Naive thymus-derived CD4-positive, alpha-beta T cell (primary cell): Measurements from ENCODE around the gene MPPE1. TPM values are rescaled to one million over a fixed set of nuclear protein-coding genes. Genes with fewer than 3 reads are reported as not detected.
"Not testable (repeated sequence)": the region's sequence is repeated elsewhere in the genome, so short reads cannot be mapped to it uniquely, and the experiment has no call there.

Source experiments
- ATAC-seq: fragments of 150-1000 bp; cut with Tn5 transposase; 2 replicates; pipeline ENCODE4 v1.10.0; 2021; ENCODE audit warnings: mild to moderate bottlenecking, moderate library complexity
- CTCF ChIA-PET: fragments of 350-600 bp; sonication (Branson Sonifier 250); formaldehyde crosslinking; loops from one replicate; lab custom pipeline; 2021; ENCODE audit warnings: antibody characterized with exemption; lab: Charles Lee
- POLR2A ChIA-PET: fragments of 350-600 bp; sonication (Branson Sonifier 250); formaldehyde crosslinking; loops from one replicate; lab custom pipeline; 2021; ENCODE audit warnings: antibody characterized with exemption, inconsistent platforms; lab: Charles Lee
- DNase-seq, 9 donors: peaks; one replicate each; pipeline versions ENCODE4 v3.0.0 to v3.0.0-alpha.2; 2020 to 2022; ENCODE audit warnings: mixed read lengths in 1 of 9
- H3K27ac ChIP-seq: one replicate; pipeline ENCODE4 v1.7.0; 2013; ENCODE audit warnings: mild to moderate bottlenecking, low read depth, low read length, moderate library complexity
- H3K27me3 ChIP-seq, 2 donors: one replicate each; pipeline ENCODE4 v1.7.0; 2013; ENCODE audit warnings: low read length in 2 of 2, mild to moderate bottlenecking in 2 of 2, moderate library complexity in 2 of 2; ENCODE audit not compliant: control insufficient read depth in 2 of 2, insufficient read depth in 2 of 2
- H3K36me3 ChIP-seq, 3 experiments: 1 replicate in 2 of 3; 2 replicates in 1 of 3; pipeline ENCODE4 v1.7.0; 2013; ENCODE audit warnings: low read length in 3 of 3, mild to moderate bottlenecking in 3 of 3, moderate library complexity in 1 of 3; ENCODE audit not compliant: insufficient read depth in 3 of 3, control insufficient read depth in 2 of 3
- H3K4me1 ChIP-seq, 2 donors: one replicate each; pipeline ENCODE4 v1.7.0; 2013; ENCODE audit warnings: low read length in 2 of 2, mild to moderate bottlenecking in 2 of 2, moderate library complexity in 1 of 2; ENCODE audit not compliant: control insufficient read depth in 2 of 2, insufficient read depth in 2 of 2
- H3K4me3 ChIP-seq: 2 replicates; pipeline ENCODE4 v1.7.0; 2013; ENCODE audit warnings: mild to moderate bottlenecking, low read length
- H3K9me3 ChIP-seq, 3 experiments: 1 replicate in 2 of 3; 2 replicates in 1 of 3; pipeline ENCODE4 v1.7.0; 2013; ENCODE audit warnings: low read length in 3 of 3; ENCODE audit not compliant: control insufficient read depth in 2 of 3
- H3K27ac Mint-ChIP-seq, 9 donors: one replicate each; pipeline ENCODE4 v1.8.0; 2020 to 2022; ENCODE audit warnings: mixed read lengths in 9 of 9, mild to moderate bottlenecking in 8 of 9, moderate library complexity in 5 of 9, inconsistent platforms in 2 of 9
- H3K27me3 Mint-ChIP-seq, 5 donors: one replicate each; pipeline ENCODE4 v1.8.0; 2021 to 2022; ENCODE audit warnings: mixed read lengths in 5 of 5, mild to moderate bottlenecking in 1 of 5
- H3K36me3 Mint-ChIP-seq, 5 donors: one replicate each; pipeline ENCODE4 v1.8.0; 2020 to 2022; ENCODE audit warnings: mixed read lengths in 5 of 5, mild to moderate bottlenecking in 3 of 5, inconsistent platforms in 1 of 5
- H3K4me1 Mint-ChIP-seq, 7 donors: one replicate each; pipeline ENCODE4 v1.8.0; 2020 to 2022; ENCODE audit warnings: mixed read lengths in 7 of 7, mild to moderate bottlenecking in 3 of 7, inconsistent platforms in 1 of 7
- H3K4me3 Mint-ChIP-seq, 10 donors: one replicate each; pipeline ENCODE4 v1.8.0; 2020 to 2022; ENCODE audit warnings: mild to moderate bottlenecking in 10 of 10, mixed read lengths in 10 of 10, moderate library complexity in 6 of 10, inconsistent platforms in 2 of 10
- H3K9me3 Mint-ChIP-seq, 11 donors: one replicate each; pipeline ENCODE4 v1.8.0; 2020 to 2022; ENCODE audit warnings: mixed read lengths in 11 of 11, mild to moderate bottlenecking in 4 of 11, inconsistent platforms in 1 of 11, moderate library complexity in 1 of 11
- intact Hi-C, 2 donors: fragments of 100-400 bp; cut with micrococcal nuclease; formaldehyde crosslinking; loops; one replicate each; pipeline ENCODE4 v1.15.1; 2023
- polyA plus RNA-seq, 2 donors: library from polyadenylated mRNA; unstranded; fragments of 300-500 nt; fragmentation: Illumina TruSeq; gene quantifications; one replicate each; pipeline ENCODE4 v1.2.3, GENCODE V29; 2021
- total RNA-seq, 6 experiments: library from RNA in 5 of 6; stranded (reverse) in 5 of 6; gene quantifications; 1 replicate in 5 of 6; 2 replicates in 1 of 6; pipeline ENCODE4 v1.2.3 and lab custom pipeline; 2021 to 2026

MPPE1 gene
- total and polyA plus RNA-seq, 7 experiments from 2014 or later, result 45.6 to 88.0 (median 70.3) TPM

GRCh38 chr18:11932393-11932792 is 24.3 kb upstream of the MPPE1 start:
- H3K36me3 Mint-ChIP-seq, result no peaks in the 10 kb centered on the region
- H3K27ac Mint-ChIP-seq, result no peak overlapping the region
- no peaks in the 10 kb centered on the region for H3K9me3 ChIP-seq
- ChIA-PET POLR2A (interaction anchor here (1.0 kb wide), 1 partner anchor 17 kb away, joined by 3 read pairs; no protein-coding TSS in a partner anchor), CTCF (interaction anchor here (0.6 to 1.6 kb wide), 4 partner anchors 61 to 221 kb away, joined by 3 to 6 read pairs (median 4); no protein-coding TSS in a partner anchor)
- H3K4me1 Mint-ChIP-seq, result peaks cover 0 to 4% (median 0%) of the 10 kb centered on the region in 7 donors
- H3K27ac ChIP-seq, result no peak overlapping the region
- H3K36me3 ChIP-seq, result no peaks in the 10 kb centered on the region
- H3K4me1 ChIP-seq, result no peaks in the 10 kb centered on the region
- H3K4me3 Mint-ChIP-seq, result no peak overlapping the region
- DNase-seq (no peak), ATAC-seq (no peak)
- intact Hi-C loops, result loop anchor here in 1 of 2 donors (10.0 kb wide), 1 partner anchor 198 kb away; no protein-coding TSS in a partner anchor
- peaks cover 0 to 6% (median 0%) of the 10 kb centered on the region in 5 donors for H3K27me3 Mint-ChIP-seq
- no peak overlapping the region for H3K4me3 ChIP-seq
- H3K27me3 ChIP-seq, result no peaks in the 10 kb centered on the region
- H3K9me3 Mint-ChIP-seq, result no peaks in the 10 kb centered on the region

- no peaks in the 10 kb centered on the region for H3K36me3 Mint-ChIP-seq
- peaks cover 0 to 1% (median 0%) of the 10 kb centered on the region in 11 donors for H3K9me3 Mint-ChIP-seq
- no peaks in the 10 kb centered on the region for H3K4me1 Mint-ChIP-seq
- H3K27me3 Mint-ChIP-seq, result no peaks in the 10 kb centered on the region
- Histone ChIP-seq H3K4me1 (no peaks in the 10 kb centered on the region), H3K36me3 (no peaks in the 10 kb centered on the region), H3K9me3 (no peaks in the 10 kb centered on the region), H3K4me3 (no peak overlapping the region), H3K27me3 (no peaks in the 10 kb centered on the region), H3K27ac (no peak overlapping the region)
- H3K27ac Mint-ChIP-seq, result no peak overlapping the region
- ChIA-PET CTCF (no interaction called here), POLR2A (no interaction called here)
- intact Hi-C loops, result no loop called here
- no peak overlapping the region for H3K4me3 Mint-ChIP-seq
- ATAC-seq, result no peak
- DNase-seq, result no peak
Measured at GRCh38 chr18:11927497-11927896, 19.4 kb upstream of the MPPE1 start.

- Mint-ChIP-seq H3K4me1 (peaks cover 0 to 3% (median 0%) of the 10 kb centered on the region in 7 donors), H3K27ac (no peak overlapping the region), H3K4me3 (no peak overlapping the region), H3K36me3 (no peaks in the 10 kb centered on the region), H3K27me3 (no peaks in the 10 kb centered on the region), H3K9me3 (peaks cover 0 to 1% (median 0%) of the 10 kb centered on the region in 11 donors)
- Histone ChIP-seq H3K27me3 (no peaks in the 10 kb centered on the region), H3K4me1 (no peaks in the 10 kb centered on the region), H3K4me3 (no peak overlapping the region), H3K36me3 (no peaks in the 10 kb centered on the region), H3K9me3 (no peaks in the 10 kb centered on the region), H3K27ac (no peak overlapping the region)
- ChIA-PET CTCF (no interaction called here), POLR2A (no interaction called here)
- no peak for DNase-seq
- ATAC-seq, result no peak
- intact Hi-C loops, result no loop called here
Measured at GRCh38 chr18:11925800-11926481, 17.8 kb upstream of the MPPE1 start.

GRCh38 chr18:11923450-11923849 is 15.3 kb upstream of the MPPE1 start:
- DNase-seq (no peak), ATAC-seq (no peak)
- Mint-ChIP-seq H3K27me3 (no peaks in the 10 kb centered on the region), H3K27ac (no peak overlapping the region), H3K4me3 (no peak overlapping the region), H3K4me1 (peaks cover 0 to 3% (median 0%) of the 10 kb centered on the region in 7 donors), H3K36me3 (no peaks in the 10 kb centered on the region), H3K9me3 (peaks cover 0 to 1% (median 0%) of the 10 kb centered on the region in 11 donors)
- ChIA-PET CTCF (interaction anchor here (0.7 to 1.2 kb wide), 3 partner anchors 14 to 1947 kb away, joined by 3 to 5 read pairs (median 3); no protein-coding TSS in a partner anchor), POLR2A (interaction anchor here (1.1 kb wide), 1 partner anchor 75 kb away, joined by 3 read pairs; no protein-coding TSS in a partner anchor)
- H3K27me3 ChIP-seq, result no peaks in the 10 kb centered on the region
- no peak overlapping the region for H3K27ac ChIP-seq
- no peaks in the 10 kb centered on the region for H3K9me3 ChIP-seq
- H3K36me3 ChIP-seq, result no peaks in the 10 kb centered on the region
- intact Hi-C loops, result no loop called here
- H3K4me3 ChIP-seq, result no peak overlapping the region
- no peaks in the 10 kb centered on the region for H3K4me1 ChIP-seq

- POLR2A ChIA-PET, H3K4me1 ChIP-seq, H3K27me3 Mint-ChIP-seq, ATAC-seq, H3K27ac ChIP-seq, H3K27me3 ChIP-seq, H3K9me3 Mint-ChIP-seq, CTCF ChIA-PET, H3K36me3 ChIP-seq, H3K36me3 Mint-ChIP-seq, DNase-seq, H3K4me1 Mint-ChIP-seq, intact Hi-C loops, H3K9me3 ChIP-seq, H3K4me3 Mint-ChIP-seq, H3K27ac Mint-ChIP-seq, H3K4me3 ChIP-seq: not testable (repeated sequence)
Measured at GRCh38 chr18:11919522-11919921, 11.4 kb upstream of the MPPE1 start.

- DNase-seq, CTCF ChIA-PET, POLR2A ChIA-PET, intact Hi-C loops, H3K4me1 Mint-ChIP-seq, H3K27ac ChIP-seq, H3K4me3 ChIP-seq, H3K4me1 ChIP-seq, H3K4me3 Mint-ChIP-seq, H3K27me3 Mint-ChIP-seq, H3K27me3 ChIP-seq, H3K36me3 Mint-ChIP-seq, H3K36me3 ChIP-seq, H3K9me3 Mint-ChIP-seq, H3K9me3 ChIP-seq: not testable (repeated sequence)
- H3K27ac Mint-ChIP-seq, result peak overlapping the region in 1 of 9 donors; percentile 13
- peak; percentile 82 for ATAC-seq
Measured at GRCh38 chr18:11916880-11917279, 8.8 kb upstream of the MPPE1 start.
